ENCODE measurements around the gene SIPA1L2.

DNA sequence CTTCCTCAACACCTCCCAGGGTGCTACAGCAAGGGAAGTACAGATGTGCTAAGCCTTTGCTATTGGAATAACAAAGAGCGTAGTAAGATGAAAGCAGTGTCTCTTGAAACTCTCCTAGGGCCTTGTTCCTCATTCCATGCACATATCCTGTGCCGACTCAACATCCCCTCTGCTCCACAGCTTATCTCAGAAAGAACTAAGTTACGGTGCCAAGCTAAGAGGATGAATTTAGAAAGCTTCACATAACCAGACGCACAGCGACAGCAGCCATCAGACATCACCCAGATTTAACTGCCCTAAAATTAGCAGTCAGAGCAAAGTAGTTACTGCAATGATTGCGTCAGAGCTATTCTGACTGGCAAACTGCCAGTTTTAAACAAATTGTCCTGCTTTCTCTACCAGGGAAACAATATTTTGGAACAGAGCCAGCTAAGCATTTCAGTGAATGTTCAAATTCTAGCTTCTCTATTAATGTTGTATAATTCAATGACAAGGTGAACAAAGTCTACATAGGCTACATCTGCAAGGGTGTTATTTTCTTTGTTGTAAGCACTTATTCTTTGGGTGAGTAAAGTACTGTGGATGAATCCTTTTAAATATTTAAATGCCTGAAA, 9.5 kb downstream of the SIPA1L2 start:
- TF ChIP-seq, protein P1, sequence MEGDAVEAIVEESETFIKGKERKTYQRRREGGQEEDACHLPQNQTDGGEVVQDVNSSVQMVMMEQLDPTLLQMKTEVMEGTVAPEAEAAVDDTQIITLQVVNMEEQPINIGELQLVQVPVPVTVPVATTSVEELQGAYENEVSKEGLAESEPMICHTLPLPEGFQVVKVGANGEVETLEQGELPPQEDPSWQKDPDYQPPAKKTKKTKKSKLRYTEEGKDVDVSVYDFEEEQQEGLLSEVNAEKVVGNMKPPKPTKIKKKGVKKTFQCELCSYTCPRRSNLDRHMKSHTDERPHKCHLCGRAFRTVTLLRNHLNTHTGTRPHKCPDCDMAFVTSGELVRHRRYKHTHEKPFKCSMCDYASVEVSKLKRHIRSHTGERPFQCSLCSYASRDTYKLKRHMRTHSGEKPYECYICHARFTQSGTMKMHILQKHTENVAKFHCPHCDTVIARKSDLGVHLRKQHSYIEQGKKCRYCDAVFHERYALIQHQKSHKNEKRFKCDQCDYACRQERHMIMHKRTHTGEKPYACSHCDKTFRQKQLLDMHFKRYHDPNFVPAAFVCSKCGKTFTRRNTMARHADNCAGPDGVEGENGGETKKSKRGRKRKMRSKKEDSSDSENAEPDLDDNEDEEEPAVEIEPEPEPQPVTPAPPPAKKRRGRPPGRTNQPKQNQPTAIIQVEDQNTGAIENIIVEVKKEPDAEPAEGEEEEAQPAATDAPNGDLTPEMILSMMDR (conservative IDR thresholded peaks at IDR 0.05 in 1 of 2, IDR thresholded peaks at IDR 0.05 in 1 of 2; ENCODE audit: extremely low read depth in 1 of 2, insufficient read depth in 1 of 2, low read depth in 1 of 2, low read length in 2 of 2): no peak
- TF ChIP-seq EZH2 (IDR thresholded peaks at IDR 0.05; ENCODE audit: borderline replicate concordance, low read length): no peak

All from mammary epithelial cell (primary cell).